Stimulated activated CD4-positive, alpha-beta T cell treated with anti-CD3 and anti-CD28 coated beads, Interleukin-15, amount 100 ng/mL, for 24 hours (primary cell): ENCODE results near the gene PPM1H.
"Not testable (repeated sequence)": the region's sequence is repeated elsewhere in the genome, so short reads cannot be mapped to it uniquely, and the experiment has no call there.

Experiments
- DNase-seq: peaks from one replicate; pipeline ENCODE4 v3.0.0-alpha.2; 2020

Gene PPM1H

DNA sequence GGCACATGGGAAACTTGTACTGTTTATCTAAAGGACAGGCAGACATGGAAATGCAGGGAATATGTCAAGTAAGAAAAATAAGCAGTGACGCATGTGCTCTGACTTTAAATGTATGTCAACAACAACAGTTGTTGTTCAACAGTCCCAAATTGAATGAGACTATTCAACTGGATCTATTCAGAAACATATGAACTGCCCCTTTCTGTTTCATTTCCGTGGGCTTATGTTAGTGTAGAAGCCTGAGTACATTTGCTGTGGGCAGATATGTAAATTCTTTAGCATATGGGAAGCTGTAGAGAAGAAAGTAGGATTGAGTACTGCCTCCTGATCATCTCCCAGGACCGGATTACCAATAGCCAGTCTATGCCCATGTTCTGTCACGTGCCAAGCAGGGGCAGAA is 7.4 kb upstream of the PPM1H start:
- DNase-seq: not testable (repeated sequence)

DNA sequence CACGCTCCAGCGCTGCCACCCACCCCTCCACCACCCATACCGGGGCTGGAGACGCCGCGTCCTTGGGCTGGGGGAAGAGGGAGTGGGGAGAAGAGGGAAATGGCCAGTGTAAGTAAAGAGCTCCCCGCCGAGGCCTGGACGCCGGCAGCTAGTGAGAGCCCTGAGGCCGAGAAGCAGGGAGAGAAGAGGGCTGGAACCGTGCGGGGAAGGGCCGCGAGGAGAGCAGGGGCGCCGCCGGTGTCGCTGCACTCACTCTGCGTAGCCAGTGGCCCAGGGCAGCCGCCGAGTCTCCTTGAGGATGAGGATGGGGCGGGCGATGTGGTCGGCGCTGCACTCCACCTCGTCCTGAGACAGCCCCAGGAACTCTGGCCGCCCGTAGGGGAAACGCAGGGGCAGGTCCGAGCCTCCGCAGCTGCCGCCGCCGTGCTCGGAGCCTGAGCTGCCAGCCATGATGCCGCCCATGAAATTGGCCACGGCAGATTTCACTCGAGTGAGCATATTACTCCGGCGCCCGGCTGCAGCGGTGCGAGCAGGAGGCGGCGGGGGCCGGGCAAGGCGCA is 631 bp downstream of the PPM1H start:
- DNase-seq: peak; percentile 35

DNA sequence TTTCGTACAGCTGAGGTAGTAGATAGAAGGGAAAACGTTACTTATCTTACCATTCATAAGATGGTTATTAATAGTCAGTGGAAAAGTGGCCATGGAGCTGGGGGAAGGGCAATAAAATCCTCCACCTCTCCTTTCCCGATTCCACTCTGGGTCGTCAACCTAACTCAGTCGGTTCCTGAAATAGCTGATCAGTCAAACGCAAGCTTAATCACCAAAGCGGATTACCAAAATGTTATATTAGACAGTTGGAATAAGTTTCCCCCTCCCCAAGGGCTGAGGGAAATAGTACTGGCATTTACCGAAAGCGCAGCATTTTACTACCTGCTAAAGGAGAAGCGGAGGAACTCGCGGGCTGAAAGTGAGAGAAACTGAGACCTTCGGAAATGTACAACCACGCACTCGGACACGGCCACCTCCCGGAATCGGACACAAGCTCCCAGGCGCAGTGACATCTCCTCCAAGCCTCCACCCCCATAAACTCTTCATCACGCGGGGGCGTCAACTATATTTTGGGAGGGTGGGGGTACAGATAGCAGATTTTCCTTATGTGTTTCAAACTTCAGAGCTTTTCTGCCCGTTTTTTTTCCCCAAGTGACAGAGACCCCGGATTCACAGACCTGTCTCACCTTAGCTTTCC is 1.2 kb downstream of the PPM1H start:
- peak; percentile 4 for DNase-seq

DNA sequence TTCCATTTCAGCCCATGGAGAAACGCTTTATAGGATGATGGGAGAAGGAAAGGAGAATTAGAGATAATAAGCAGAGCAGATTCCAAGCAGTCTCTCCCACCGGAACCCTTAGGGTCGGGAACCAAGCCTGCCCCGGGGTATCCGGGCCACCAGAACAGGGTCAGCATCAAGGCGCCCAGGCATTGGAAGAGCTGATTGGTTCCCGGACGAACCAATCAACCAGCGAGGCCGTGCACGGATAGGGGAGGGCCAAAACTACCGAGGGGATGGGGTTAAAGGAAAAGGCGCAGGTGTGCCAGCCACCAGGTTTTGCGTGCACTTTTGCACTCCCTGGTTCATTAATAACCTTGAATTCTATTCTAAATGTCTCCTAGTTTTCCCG is 1.7 kb downstream of the PPM1H start:
- DNase-seq: peak; percentile 3

DNA sequence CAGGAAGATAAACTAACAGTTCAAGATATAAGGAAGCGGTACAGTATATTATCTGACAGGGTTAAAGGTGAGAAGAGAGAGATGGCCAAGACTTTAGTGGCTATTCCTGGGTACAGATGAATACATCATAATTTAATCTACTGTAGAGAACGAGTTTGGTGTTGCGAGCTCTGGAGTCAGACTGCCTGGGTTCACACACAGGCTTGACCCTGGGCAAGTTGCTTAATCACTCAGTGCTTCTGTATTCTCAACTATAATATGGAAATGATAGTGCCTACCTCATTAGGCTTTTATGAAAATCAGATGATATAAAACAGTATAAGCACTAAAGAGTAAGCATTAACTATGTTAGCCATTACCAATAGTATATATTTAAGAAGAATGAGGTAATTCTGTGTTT is 3.5 kb downstream of the PPM1H start:
- DNase-seq: no peak

DNA sequence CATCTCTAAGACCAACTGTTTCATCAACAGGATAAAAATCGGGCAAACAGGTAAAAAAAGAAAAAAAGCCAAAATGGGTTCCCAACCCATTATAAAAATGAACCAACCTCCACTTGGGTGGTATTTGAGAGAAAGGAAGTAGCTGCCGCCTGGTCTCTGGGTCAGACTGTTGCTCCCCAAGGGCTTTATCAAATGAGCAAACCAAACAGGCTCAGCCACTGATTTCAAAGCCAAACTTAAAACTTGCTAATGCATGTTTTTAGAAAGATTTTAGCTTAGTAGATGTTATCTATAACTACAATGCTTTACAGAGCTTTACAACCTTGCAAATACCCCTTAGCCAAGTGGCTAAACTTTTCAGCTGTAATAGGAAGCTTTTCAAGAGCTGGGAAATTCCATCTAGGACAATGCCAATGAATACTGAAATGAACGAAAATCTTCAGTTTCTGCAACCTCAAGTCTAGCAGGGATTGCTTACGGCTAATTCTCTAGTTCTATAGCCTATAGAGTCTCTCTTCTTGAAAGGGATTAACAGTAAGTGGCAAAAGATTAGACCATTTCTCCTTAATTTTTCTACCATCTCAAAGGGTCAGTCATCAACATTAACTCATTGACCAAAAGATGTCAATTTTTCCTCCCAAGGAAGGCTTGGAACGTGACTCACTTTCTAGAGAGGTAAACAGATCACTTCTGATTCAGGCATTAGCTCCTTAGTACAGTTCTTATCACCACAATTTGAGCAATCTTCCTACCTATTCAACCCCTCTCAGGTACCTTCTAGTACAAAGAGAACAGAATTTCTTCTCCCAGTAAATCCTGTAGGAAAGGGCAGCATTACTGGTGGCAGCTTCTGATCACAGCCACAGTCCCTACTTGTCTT is 4.2 kb downstream of the PPM1H start:
- no peak for DNase-seq

DNA sequence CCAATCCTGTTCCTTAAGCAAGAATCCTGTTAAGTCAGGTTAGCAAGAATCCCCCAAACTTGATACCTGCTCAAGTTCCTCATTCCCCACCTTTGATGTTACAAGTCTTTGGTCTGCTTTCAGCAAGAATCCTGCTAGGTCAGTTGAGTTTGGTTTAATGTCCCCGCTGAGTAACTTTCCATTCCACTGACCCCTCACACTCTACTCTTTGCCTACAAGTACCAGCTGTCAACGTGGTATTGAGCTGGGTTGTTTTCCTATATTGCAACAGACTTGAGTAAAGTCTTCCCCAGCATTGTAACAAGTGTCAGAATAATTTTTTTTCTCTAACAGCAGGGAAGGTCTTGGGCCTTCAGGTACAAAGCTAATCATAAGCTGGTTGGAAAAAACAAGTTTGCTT is 6.3 kb downstream of the PPM1H start:
- DNase-seq: no peak

DNA sequence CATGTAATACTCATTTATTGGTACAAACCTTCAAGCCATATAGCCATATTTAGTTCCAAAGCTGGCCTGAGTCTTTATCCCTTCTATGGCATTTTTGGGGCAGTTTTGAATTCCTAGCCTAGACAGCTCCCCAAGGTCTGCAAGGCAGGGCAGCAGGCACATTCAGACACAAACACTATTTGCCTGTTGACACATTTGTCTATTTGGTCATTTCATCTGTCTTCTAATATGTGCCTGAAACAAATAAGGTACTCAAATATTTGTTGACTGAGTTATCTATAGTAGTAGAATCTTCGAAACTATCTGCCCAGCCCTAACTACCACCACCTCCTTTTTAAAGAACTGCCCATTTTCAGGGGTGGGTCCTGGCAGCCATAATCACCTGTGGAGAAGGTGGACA is 9.3 kb downstream of the PPM1H start:
- DNase-seq: no peak

DNA sequence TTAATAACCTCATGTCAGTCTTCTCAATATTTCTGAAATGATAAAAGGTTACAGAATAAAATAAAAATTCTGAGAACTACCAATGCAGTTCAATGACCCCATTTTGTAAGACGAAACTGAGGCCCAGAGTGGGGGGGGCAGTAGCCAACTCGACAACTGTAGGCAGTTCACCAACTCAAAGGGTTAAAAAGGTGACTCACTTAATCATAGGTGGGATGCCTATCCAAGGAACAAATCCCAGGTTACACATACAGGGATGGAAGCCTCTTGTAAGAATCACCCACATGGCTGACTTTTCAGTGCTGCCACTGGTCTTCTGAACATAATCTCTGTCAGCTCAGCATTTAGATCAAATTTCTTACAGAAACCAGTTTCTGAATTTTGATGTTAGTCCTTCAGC is 10.9 kb downstream of the PPM1H start:
- no peak for DNase-seq

DNA sequence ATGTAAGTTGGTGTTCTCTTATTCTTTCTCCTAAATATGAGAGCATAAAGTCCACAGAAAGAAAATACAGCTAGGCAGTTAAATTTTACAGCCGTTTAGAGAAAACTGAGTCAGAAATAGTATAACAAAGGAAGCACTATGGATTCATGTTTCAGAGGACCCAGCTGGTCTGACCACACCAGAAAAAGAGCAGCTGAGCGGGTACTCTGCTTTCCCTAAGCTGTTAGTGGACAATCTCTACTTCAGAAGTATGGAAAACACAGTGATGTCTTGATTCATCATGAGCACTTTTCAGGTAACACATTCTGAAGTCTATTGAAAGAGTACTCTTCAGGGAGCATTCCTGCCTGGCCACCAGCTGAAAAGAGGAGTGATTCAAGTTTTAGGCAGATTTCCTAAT is 12.4 kb downstream of the PPM1H start:
- DNase-seq: no peak

DNA sequence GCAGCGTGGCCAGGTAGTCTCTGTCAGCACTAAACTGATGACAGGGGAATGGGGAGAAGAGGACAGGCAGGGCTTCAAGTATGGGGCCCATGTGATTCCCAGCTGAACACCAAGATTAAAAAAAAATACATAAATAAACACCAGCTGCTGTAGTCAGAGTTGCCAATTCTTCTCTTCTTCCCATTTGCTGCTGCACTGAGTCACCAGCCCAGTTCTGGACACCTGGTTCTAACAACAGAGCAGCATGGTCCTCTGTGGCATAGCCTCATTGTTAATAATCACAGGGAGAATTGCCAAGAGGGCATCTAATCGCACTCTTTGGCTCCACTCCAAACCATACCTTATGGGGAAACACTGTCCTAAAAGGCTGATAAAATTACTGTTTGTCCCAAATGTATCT is 15.1 kb downstream of the PPM1H start:
- DNase-seq: no peak

DNA sequence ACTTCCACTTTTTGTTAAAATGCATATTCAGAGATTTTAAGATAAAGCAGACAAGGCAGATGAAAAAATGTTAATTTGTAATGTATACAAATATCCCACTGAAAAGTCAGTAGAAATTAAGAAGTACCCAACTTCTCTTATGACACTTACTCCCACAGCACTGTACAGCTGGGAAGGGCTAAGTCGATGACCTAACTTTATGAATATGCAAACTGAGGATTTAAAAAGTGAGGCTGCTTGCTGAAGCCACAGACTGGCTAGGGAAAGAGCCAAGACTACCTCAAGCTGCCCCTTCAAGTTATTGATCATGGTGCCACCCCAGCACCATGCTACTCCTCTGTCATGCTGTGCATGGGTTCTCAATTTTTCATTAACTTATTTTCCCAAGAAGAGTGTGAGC is 17.0 kb downstream of the PPM1H start:
- DNase-seq: no peak

DNA sequence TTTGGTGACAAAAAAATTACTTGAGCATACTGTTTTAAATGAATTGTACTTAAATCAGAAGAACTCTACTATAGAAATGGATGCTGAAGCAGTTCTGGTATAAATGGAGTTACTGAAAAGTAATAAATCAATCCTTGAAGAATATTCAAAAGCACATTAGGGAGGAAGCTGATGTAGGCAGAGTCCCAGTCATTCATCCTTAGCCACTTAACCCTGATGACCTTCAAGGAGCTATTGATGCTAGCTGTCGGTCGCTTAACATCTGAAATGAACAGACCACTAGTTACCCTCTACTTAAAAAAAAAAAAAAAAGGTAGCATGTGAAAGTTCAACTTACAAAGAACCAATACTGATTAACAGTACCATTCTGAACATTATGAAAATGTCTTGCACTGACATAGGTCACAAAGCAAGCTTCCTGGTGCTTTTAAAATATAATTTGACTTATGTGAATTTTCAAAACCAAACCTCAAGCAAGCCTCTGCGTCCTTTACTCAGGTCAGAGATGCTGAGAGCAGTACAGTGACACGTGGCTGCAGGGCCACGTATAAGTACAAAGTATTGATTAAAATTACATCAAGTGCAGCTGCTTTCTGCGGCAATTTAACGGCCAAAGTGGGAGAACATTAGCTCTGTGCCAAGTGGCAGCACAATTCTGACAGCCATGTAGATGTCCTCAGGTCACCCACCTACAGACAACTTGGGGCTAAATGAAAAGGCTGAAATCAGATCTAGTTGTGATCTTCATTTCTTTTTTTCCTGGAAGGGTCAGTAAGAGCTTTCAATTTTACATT is 18.1 kb downstream of the PPM1H start:
- no peak for DNase-seq

DNA sequence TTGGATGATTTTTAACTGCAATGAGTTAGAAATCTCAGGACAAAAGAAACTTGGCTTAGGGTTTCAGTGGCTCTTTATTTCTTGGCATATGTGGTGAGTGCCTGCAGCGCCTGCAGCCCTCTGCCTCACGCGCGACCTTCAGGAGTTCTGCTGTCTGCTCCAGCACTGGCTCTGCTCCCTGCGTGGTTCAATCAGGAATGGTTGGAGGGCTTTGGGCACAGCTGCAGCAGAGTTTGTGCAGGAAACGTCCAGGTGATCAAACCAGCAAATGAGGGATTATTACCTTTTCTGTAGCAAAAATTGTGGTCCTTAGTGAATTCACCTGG is 19.8 kb downstream of the PPM1H start:
- no peak for DNase-seq

DNA sequence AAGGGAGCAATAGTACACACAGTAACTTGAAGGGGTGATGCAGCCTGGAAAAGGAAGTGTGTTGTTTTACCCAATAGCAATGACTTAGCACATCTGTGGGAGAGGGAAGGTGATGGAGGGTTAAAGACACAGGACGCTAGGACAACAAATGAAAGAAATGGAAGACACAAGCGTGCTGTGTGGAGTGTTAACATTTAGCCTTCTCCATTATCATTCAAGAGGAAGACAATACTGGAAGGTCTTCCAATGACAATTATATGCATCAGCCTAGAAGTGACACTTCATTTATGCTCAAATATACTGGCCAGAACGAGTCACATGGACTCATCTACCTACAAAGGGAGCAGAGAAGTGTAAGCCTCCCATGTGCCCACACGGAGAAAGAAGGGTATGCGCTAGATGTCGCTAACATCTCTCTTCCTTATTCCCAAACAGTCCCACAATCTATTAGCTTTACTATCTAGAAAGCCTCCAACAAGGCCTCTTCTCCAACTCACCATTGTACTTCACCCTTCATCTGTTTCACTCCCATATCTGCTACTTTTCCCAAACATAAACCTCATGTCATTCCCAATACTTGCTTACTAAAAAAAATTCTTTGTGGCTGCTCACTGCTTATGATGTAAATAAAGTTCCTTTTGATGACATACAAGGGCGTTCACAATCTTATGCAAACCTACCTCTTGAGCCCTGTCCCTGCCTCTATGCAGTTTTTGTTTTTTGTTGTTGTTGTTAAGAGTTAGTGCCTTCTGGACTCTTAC is 20.3 kb downstream of the PPM1H start:
- DNase-seq: no peak

DNA sequence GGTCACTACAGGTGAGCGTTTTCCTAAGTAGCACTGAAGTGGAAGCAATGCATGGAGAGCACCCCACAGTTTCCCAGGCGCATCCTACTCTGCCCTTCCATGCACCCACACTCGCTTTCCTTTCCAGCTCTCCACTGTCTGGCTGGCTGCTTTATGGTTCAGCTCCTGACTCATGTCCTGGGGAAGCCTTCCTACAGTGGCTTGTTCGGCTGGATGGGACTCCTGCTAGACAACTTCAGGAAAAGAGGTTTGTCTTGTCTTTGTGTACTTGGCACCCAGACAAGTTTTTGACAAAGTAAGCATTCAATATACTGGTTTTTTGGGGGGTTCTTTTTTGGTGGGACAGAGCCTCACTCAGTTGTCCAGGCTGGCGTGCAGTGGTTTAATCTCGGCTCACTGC is 21.6 kb downstream of the PPM1H start:
- DNase-seq: no peak

DNA sequence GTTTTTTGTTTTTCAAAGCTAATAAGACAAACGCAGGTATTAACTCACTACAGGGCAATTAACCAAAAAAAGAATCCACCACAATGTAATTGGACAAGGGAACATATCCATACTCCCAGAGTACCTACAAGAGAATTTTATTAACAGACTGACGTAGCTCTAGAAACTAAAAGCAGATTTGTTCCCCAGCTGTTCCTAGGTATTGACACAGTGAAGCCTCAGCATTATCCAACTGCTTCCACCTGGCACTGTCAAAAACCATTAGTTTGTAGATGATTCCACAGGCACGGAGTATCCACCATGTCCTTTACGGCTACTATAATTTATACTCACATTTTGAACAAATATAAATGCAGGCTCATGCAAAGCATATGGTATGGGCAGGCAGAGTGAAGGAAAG is 22.3 kb downstream of the PPM1H start:
- DNase-seq: no peak

DNA sequence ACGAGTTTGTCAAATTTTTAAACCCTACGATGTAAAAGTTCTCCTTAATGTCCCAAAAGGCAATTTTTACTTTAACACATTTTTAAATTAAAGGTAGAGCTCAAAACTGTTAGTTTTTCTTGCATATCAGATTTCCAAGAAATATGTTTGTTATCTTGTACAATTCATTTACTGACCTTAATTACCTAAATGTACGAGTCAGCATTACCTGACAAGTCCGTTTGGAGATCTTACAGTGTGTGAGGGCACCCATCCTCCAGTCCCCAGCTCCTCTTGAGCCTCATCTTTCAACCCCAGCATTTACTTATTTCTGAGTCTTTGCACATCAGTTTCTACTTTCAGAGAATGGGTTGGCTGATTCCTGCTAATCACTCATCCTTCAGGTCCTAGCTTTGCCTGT is 23.7 kb downstream of the PPM1H start:
- DNase-seq: no peak

DNA sequence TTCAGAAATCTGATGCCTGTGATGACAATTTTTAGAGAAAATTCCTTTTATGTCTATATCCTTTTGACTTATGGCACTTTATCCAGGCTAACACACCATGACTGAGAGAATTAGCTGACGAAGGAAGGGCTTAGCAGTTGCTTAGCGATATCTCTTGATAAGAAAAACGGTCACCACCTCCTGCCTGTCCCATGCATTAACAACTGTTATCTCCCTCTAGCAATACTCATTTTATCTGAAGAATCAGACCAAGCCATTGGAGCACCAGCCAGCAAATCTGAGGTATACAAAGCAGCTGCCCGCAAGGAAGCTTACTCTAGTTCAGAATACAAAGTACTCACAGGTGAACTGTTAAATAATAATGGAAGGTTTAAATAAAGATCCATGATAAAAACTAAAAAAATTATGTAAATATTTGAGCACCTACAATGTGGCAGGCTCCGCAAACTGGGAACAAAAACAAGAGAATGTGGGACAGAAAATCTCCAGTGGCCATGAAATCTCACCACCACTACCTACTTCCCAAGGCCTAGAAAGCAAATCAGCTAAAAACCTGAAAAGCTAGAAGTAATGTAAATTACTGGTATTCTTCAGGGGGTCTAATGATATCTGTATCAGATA is 24.3 kb downstream of the PPM1H start:
- DNase-seq: no peak

DNA sequence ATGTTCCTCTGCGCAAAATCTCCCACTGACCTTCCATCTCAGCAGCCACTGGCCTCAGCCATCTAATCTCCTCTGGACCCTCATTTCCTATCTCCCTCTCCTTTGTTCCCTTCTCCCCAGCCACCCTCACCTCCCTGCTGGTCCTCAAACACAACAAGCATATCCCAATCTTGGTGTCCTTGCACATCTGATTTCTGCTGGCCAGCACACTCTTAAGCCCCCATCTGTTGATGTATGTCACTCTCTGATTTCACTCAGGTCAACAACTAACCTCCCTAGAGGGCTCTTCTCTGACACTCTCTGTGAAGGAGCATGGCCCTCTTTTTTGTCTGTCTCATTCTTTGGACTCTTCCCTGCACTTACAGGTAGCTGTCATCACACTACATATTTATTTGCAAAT is 25.6 kb downstream of the PPM1H start:
- no peak for DNase-seq

DNA sequence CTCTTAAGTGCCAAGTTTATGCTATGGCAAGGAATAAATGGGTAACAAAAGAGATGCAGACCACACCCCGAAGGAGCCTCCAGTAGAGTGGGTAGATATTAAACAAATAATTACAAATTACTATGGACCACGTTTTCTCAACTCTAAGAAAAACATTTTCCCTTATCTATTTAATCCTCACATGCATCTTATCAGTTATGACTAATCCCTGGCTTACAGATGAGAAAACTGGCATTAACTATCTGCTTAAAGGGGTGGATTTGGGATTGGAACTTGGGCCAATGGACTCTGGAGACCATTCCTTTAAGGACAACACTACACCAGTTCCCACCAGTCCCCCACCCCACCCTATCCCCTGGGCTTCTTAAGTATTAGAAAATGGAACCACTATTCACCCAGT is 26.3 kb downstream of the PPM1H start:
- no peak for DNase-seq

DNA sequence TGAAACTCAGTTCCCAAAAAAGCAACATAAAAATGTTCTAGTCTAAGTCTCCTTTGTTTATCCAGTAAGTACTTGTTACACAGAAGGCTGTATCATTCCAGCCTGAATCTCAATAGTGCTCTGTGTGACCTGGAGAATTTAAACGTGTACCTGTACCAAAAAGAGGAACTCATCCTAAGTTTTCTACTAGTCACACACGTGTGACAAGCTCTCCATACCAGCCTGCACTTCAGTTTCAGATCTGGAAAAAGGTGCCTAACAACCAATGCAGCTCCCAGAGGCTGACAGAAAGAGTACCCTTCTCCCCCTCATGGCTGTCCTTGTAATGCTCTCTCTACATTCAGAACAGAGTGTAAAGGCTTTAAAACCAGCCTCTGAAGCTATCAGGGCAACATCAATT is 27.4 kb downstream of the PPM1H start:
- DNase-seq: no peak

DNA sequence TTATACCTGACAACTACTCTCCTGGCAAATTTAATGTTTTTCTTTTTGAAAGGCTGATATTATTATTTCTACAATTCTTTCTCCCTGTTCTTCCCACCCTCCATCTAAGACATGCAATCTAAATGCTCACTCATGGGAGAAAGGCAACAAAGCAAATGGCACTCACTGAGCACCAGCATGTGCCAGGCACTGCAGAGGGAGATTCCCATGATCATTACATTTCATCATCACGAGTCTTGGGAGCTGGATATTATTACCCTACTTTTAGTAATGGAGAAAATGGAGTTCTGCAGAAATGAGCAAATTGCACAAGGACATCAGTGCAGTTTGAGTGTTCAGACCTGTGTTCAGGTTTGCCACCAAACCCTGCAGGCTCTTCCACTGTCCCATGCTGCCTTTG is 27.9 kb downstream of the PPM1H start:
- no peak for DNase-seq
